ENCODE data around the gene ZNF143.
"Not testable (repeated sequence)": the region's sequence is repeated elsewhere in the genome, so short reads cannot be mapped to it uniquely, and the experiment has no call there.

The ZNF143 gene

DNA sequence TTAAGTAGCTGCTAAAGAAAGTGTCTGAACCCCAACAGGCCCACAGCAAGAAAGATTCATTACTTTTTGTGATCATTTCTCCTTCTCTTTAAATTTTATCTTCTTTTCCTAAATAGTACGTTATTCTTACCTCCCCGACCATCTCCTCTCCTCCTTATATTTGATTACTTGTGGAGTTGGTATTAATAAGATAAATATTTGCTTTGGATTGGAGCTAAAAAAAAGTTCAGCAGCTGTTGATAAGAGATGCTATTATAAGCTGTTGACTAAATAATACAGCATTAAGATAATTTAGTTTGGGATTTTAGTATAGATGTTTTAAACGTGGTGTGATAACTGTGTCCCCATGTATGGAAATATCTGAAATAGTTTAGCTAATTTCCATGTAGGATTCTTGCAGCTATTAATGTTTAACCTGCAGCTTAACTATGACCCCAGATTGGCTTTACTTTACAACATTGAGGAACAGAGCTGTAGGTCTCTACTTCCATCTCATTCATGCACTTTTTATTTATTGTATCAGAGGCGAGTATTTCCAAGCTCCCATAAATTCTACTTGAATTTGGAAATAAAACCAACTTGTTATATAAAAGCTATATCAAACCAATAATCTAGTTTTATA is 37.8 kb downstream of the ZNF143 start:
- DNase-seq = no peak

DNA sequence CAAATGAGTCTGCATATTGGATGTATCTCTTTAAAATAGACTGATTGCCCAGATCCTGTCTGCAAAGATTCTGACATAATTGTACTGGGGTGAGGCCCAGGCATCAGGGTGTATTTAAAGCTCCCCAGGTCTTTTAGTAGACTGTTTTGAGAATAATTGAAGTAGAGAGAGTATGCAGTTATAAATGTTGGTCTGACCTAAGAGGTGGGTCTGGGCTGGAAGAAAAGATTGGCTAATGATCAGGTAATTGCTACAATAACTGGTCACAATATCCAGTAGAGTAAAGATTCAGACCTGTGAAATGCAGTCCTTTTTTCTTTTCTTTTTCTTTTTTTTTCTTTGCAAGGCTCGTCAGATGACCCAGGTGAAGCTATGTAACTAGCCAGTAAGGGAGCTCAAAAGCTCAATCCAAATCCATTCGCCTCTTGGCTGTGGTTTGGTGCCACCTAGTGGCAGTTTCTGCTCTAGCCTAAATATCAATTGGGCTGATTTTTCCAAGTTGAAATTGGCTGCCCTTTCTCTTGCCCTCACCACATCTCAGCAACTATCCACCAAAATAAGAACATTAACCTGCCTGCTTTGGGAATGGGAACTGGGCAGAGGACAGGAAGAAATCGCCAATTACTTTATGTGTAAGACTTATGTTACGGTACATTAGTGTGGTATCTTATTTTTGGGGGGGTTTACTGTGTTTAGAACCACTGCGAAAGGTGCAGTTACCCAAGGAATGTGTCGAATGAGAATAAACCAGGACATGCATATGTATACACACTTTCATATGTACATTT is 45.9 kb downstream of the ZNF143 start:
- DNase-seq = peak; percentile 70

DNA sequence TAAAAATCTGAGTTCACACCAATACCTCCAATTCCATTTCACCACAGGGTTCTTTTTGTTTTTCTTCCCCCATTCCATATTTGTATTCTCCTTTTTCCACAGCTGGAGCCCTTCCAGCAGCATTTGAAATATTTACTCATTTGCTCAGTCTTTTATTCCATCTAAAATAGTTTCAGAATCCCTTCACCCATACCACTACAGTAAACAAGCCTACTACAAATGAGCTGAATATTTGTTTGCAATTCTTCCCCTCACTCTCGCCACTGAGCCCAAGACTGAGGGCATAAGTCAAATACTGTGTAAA is 46.4 kb downstream of the ZNF143 start:
- DNase-seq = no peak

- DNase-seq = no peak
These were observed 48.2 kb downstream of the ZNF143 start for GRCh38 chr11:9509041-9509440.

- no peak for DNase-seq
These were observed 51.7 kb downstream of the ZNF143 start for GRCh38 chr11:9512370-9513019.

- not testable (repeated sequence) for DNase-seq
These were observed 53.8 kb downstream of the ZNF143 start for GRCh38 chr11:9514576-9514975.

GRCh38 chr11:9516113-9516512 is 55.3 kb downstream of the ZNF143 start:
- DNase-seq = peak; percentile 8

- no peak for DNase-seq
These were observed 58.1 kb downstream of the ZNF143 start for GRCh38 chr11:9518835-9519410.

DNA sequence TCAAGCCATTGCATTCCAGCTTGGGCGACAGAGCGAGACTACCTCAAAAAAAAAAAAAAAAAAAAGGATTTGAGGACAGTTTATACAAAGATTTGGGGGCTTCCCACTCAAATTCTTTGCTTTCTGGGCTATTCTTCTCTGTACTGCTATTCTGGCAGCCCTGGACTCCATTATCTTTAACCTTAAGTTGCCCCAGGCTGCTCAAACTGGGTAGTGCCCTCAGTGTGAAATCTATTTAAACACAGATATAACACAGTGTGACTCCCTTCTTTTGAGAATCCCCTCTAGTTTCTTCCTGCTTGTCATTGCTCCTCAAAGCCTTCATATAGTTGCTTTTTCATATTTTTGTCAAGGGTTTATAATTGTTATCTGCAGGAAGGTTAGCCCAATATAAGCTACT is 63.2 kb downstream of the ZNF143 start:
- no peak for DNase-seq

DNA sequence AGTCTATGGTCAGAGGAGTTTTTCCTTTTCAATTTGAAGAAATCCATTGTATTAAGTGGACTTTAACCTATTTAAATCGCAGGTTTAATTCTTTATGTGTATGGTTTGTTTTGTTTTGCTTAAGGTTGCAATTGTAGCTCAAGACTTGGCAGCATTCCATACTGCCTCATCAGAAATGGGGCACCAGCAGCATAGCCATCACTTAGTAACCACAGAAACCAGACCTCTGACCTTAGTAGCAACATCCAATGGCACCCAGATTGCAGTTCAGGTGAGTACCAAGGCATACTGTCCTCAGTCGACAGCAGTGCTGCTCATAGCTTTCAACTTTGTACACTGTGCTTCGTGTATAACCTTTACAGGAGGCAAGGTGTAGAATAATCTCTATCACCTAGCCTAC is 64.3 kb downstream of the ZNF143 start:
- DNase-seq = no peak

DNA sequence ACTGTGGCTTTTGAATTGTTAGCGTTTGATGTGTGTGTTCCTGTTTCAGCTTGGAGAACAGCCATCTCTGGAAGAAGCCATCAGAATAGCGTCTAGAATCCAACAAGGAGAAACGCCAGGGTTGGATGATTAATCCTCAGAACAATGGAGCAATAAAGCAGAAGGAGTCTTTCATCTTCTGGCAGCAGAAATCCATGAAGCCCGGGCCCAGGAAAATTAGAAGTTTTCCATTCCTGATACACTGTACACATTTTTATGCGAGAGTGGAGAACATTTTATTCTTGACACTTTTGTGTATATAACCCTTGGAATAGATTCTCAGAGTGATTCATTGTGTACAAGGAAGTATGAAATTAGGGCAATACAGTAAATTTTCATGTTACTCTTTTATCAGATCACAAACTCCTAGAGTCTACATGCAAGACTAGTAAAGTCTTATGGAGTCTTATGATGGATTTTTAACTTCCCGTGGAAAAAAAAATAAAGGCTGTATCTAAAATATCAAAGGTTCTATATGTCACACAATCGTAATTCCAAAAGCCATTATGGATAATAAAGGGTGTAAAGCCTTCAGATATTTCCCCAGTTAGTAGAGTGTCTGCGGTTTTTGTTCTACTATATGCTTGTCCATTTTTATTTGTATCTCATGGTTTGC is 66.8 kb downstream of the ZNF143 start:
- no peak for DNase-seq

DNA sequence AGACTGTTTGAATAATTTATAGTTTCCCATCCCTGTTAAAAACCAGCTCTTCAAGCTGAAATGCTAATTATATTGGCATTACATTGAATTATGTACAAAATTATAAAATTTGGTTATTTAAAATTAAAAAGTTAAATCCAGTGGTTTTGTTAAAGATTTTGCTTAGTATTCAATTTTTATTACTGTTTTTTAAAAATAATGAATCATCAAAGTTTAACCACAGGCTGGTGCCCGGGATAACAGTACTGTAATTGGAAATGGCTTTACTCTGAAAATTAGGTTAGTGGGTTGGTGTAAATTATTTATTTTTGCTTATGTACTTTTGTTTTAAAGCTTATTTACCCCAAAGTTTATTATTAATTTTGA is 67.3 kb downstream of the ZNF143 start:
- DNase-seq = no peak

- DNase-seq = no peak
These were observed 67.9 kb downstream of the ZNF143 start for GRCh38 chr11:9528573-9529333.

DNA sequence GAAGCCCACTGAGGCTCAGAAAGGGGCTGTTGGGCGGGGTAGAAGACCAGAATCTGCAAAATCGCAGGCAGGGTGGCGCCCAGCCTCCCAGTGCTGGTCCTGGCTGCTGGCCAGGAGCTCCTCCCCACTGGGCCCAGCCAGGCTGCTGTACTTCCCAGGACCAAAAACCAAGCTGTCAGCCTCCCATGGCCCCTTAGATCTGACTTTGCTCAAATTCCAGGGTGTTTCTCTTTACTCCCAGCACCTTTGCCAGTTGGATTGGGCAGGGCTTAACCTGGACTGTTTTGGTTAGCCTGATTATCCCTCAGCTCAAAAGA is 68.5 kb downstream of the ZNF143 start:
- no peak for DNase-seq

DNA sequence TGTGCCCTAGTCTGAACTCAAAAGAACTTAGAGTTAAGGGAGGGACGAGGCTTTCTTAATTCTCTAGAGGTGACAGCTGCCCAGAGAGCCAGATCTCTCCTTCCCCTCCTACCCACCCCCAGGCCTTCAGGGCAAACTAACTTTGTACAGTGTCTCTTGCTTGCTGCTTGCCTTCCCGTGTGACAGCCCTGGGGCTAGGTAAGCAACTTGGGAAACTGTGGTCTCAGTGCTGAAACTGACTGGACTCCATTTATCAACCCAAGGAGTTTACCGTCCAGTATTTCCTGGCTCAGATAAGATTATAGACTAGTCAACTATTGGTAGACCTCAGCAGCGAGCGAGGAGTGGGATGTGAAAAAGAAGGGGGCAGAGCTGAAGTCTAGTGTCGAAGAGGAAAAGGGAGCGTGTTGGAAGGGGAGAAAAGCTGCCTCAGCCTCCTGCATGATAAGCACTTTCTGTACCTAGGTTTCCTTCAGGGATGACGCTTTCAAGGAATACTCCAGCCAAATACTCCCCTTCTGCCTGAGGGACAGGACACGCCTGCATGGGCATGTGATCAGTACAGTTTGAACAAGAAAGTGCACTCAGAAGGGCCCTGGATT is 69.3 kb downstream of the ZNF143 start:
- DNase-seq = no peak

DNA sequence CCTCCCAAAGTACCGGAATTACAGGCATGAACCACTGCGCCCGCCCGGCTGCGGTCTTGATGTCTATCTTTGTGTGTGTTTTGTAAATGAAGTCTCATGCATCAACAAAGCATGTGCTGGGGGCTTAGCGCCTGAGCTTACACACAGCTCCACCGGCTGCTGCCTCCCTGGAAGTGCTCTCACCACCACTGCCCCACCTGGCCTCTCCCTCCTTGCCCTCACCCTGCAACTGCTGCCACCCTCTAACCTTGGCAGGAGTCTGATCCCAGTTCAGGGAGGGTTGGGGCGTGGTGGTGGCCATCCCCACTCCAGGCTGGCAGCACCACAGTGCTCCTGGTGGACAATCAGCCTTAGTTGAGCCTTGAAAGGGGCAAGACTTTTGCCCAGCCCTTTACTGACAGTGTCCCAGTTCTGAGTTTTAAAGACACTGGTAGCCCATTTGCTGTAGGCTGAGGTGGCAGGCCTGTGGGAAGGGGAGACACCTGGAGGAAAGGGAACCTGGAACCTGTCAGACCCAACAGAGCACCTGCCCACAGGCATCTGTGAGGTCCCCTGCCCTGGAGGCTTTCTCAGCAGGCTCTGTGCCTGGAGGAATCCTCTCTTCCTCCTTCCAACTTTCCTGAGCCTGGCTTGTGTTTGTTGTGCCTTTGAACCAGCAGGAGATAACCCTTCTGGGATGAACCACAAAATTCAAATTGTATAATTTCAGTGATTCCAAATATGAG is 70.3 kb downstream of the ZNF143 start:
- no peak for DNase-seq

DNA sequence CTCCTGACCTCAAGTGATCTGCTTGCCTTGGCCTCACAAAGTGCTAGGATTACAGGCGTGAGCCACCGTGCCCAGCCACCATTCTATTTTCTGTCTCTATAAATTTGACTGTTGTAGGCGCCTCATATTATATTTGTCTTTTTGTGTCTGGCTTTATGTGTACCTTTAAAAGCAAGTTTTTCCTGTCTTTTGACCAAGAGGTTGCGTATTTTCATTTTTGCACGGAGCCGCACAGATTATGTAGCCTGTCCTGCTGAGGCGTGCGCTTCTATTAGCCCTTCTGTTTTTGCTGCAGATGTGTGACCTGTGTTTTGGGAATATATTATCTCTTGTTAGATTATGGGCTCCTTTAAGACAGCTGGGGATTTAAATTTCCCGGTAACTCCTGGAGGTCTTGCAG is 72.2 kb downstream of the ZNF143 start:
- no peak for DNase-seq

- no peak for DNase-seq
These were observed 73.1 kb downstream of the ZNF143 start for GRCh38 chr11:9533736-9534473.

- DNase-seq = peak; percentile 76
These were observed 74.5 kb downstream of the ZNF143 start for GRCh38 chr11:9535189-9535781.

DNA sequence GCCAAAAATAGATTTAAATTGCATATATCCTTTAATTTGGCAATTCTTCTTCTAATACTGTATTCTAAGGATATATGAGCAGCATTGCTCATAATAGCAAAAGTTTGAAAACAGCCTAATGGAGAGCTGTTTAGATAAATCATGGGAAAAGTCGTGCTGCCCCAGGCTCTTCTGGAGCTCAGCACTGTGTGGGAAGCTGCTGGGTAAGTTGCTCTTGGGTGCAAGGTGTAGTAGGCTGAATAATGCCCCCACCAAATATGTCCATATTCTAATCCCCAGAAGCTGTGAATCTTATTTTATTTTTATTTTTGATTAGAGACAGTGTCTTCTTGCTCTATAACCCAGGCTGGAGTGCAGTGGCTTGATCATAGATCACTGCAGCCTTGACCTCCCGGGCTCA is 77.7 kb downstream of the ZNF143 start:
- DNase-seq = no peak

DNA sequence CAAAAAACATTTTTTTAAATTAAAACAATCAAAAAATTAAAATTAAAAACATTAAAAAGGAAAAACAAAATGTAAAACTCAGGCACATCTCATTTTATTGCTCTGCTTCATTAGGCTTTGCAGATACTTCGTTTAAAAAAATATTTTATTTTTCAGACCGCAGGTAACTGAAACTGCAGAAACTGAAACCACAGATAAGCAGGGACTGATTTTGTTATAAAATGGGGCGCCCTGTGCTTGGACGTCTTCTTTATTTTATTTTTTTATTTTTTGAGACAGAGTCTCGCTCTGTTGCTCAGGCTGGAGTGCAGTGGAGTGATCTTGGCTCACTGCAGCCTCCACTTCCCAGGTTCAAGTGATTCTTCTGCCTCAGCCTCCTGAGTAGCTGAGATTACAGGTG is 88.4 kb downstream of the ZNF143 start:
- DNase-seq = not testable (repeated sequence)

All from stimulated activated CD4-positive, alpha-beta T cell treated with anti-CD3 and anti-CD28 coated beads, Interleukin-1b, Interleukin-23, amount 100 ng/mL, for 48 hours (primary cell).